Activated CD8-positive, alpha-beta T cell treated with anti-CD3 and anti-CD28 coated beads for 36 hours (primary cell): ENCODE measurements around the gene RELB. TPM values are rescaled to one million over a fixed set of nuclear protein-coding genes. Genes with fewer than 3 reads are reported as not detected.

Experiments used
- ATAC-seq: fragments of 200-7000 bp; cut with Tn5 transposase; one replicate; pipeline ENCODE4 v1.10.0; 2021; ENCODE audit warnings: mild to moderate bottlenecking, moderate library complexity
- CTCF ChIA-PET: fragments of 350-600 bp; sonication (Branson Sonifier 250); formaldehyde crosslinking; loops from one replicate; lab custom pipeline; 2021; ENCODE audit warnings: antibody characterized with exemption; lab: Charles Lee
- POLR2A ChIA-PET: fragments of 350-600 bp; sonication (Branson Sonifier 250); formaldehyde crosslinking; loops from one replicate; lab custom pipeline; 2021; ENCODE audit warnings: antibody characterized with exemption; lab: Charles Lee
- DNase-seq: peaks from one replicate; pipeline ENCODE4 v3.0.0-alpha.2; 2020
- H3K27ac Mint-ChIP-seq: one replicate; pipeline ENCODE4 v1.8.0; 2021; ENCODE audit warnings: mild to moderate bottlenecking, mixed read lengths
- H3K27me3 Mint-ChIP-seq: one replicate; pipeline ENCODE4 v1.8.0; 2021; ENCODE audit warnings: mixed read lengths
- H3K36me3 Mint-ChIP-seq: one replicate; pipeline ENCODE4 v1.8.0; 2021; ENCODE audit warnings: low read depth, mixed read lengths
- H3K4me1 Mint-ChIP-seq: one replicate; pipeline ENCODE4 v1.8.0; 2021; ENCODE audit warnings: low read depth, mixed read lengths
- H3K4me3 Mint-ChIP-seq: one replicate; pipeline ENCODE4 v1.8.0; 2021; ENCODE audit warnings: mild to moderate bottlenecking, moderate library complexity, mixed read lengths
- H3K9me3 Mint-ChIP-seq: one replicate; pipeline ENCODE4 v1.8.0; 2021; ENCODE audit warnings: mixed read lengths
- CTCF ChIP-seq: fragments of 200-600 bp; IDR thresholded peaks from one replicate; pipeline ENCODE4 v1.8.0; 2022; ENCODE audit warnings: antibody characterized with exemption, mild to moderate bottlenecking
- intact Hi-C: fragments of 100-400 bp; cut with micrococcal nuclease; formaldehyde crosslinking; loops from one replicate; pipeline ENCODE4 v1.10.0; 2022
- total RNA-seq, 2 experiments: library from RNA; stranded (reverse); gene quantifications; one replicate each; pipeline ENCODE4 v1.2.3, GENCODE V29; 2021

RELB gene
- total RNA-seq, 2 experiments from 2014 or later = 37.6 to 37.9 TPM

DNA sequence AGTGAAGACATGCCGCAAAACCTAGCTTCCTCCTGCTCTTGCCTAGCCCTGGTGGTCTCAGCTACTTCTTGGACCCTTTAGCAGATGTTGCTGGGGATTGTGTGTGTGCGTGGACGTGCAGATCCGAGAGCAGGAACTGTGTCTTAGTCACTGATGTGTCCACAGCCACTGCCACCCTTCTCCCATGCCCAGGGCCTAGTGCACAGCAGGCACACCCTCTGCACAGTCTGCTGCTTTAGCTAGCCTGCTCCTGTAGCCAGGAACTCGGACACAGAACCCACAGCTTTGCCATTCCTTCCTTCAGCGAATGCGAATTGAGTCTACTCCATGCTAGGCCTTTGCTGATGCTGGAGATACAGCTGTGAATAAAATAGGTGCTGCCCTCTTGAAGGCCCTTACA is 43.7 kb upstream of the RELB start:
- H3K27ac Mint-ChIP-seq = peak overlapping the region; percentile 28
- no peaks in the 10 kb centered on the region for H3K27me3 Mint-ChIP-seq
- no peak for TF ChIP-seq CTCF
- POLR2A ChIA-PET = interaction anchor here (0.9 to 1.2 kb wide), 3 partner anchors 44 to 53 kb away, joined by 3 to 5 read pairs (median 3); no protein-coding TSS in a partner anchor
- DNase-seq (no peak), ATAC-seq (no peak)
- peaks cover 6% of the 10 kb centered on the region for H3K36me3 Mint-ChIP-seq
- no peaks in the 10 kb centered on the region for H3K9me3 Mint-ChIP-seq
- H3K4me1 Mint-ChIP-seq = peaks cover 48% of the 10 kb centered on the region
- intact Hi-C loops = no loop called here
- CTCF ChIA-PET = interaction anchor here (1.5 to 1.6 kb wide), 2 partner anchors 31 to 102 kb away, joined by 5 to 6 read pairs; no protein-coding TSS in a partner anchor
- no peak overlapping the region for H3K4me3 Mint-ChIP-seq

- intact Hi-C loops = no loop called here
These were observed 43.2 kb upstream of the RELB start for GRCh38 chr19:44958090-44958489.

DNA sequence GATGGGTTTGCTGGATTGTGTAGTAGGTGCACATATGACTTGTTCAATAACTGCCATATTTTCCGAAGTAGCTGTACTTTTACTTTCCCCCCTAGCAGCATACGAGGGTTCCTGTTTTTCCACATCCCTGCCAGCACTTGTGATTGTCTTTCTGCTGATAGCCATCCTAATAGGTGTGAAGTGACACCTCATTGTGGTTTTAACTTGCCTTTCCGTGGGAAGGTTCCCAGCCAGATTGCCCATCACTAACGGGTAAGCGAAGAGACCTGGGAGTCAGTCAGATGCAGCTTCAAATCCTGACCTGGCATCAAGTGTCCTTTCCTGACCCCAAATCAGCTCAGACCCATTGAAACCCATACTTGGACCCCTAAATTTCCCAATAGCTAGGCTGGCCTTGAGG is 41.6 kb upstream of the RELB start:
- Mint-ChIP-seq H3K4me3 (no peak overlapping the region), H3K9me3 (no peaks in the 10 kb centered on the region), H3K27me3 (no peaks in the 10 kb centered on the region), H3K4me1 (peaks cover 42% of the 10 kb centered on the region), H3K27ac (peak overlapping the region; percentile 44), H3K36me3 (peaks cover 6% of the 10 kb centered on the region)
- intact Hi-C loops = no loop called here
- TF ChIP-seq CTCF = no peak
- CTCF ChIA-PET = no interaction called here
- no peak for DNase-seq
- ATAC-seq = no peak
- POLR2A ChIA-PET = interaction anchor here (0.6 to 1.0 kb wide), 2 partner anchors 56 to 102 kb away, joined by 3 to 4 read pairs; no protein-coding TSS in a partner anchor

More at GRCh38 chr19:44958090-44958489, 43.2 kb upstream of the RELB start:
- no peak for TF ChIP-seq CTCF
- H3K27ac Mint-ChIP-seq = peak overlapping the region; percentile 28
- ChIA-PET POLR2A (interaction anchor here (1.2 kb wide), 1 partner anchor 54 kb away, joined by 5 read pairs; no protein-coding TSS in a partner anchor), CTCF (interaction anchor here (1.5 to 1.6 kb wide), 2 partner anchors 31 to 102 kb away, joined by 5 to 6 read pairs; no protein-coding TSS in a partner anchor)
- H3K36me3 Mint-ChIP-seq = peaks cover 6% of the 10 kb centered on the region
- H3K27me3 Mint-ChIP-seq = no peaks in the 10 kb centered on the region
- DNase-seq (no peak), ATAC-seq (no peak)
- peaks cover 48% of the 10 kb centered on the region for H3K4me1 Mint-ChIP-seq
- H3K4me3 Mint-ChIP-seq = no peak overlapping the region
- no peaks in the 10 kb centered on the region for H3K9me3 Mint-ChIP-seq

GRCh38 chr19:44960906-44961728 is 40.1 kb upstream of the RELB start:
- H3K36me3 Mint-ChIP-seq = peaks cover 9% of the 10 kb centered on the region

More at GRCh38 chr19:44960906-44961728, 40.1 kb upstream of the RELB start:
- ATAC-seq (no peak), DNase-seq (no peak)
- POLR2A ChIA-PET = no interaction called here
- CTCF ChIA-PET = no interaction called here
- TF ChIP-seq CTCF = no peak
- intact Hi-C loops = no loop called here
- no peaks in the 10 kb centered on the region for H3K27me3 Mint-ChIP-seq
- H3K27ac Mint-ChIP-seq = peak overlapping the region; percentile 46
- H3K9me3 Mint-ChIP-seq = no peaks in the 10 kb centered on the region
- peaks cover 37% of the 10 kb centered on the region for H3K4me1 Mint-ChIP-seq
- H3K4me3 Mint-ChIP-seq = no peak overlapping the region
